A673 (cell line): ENCODE measurements around the gene CTNNA3.

ENCODE experiments used
- EZH2 ChIP-seq: fragments of 200-600 bp; sonication (generic); IDR thresholded peaks from 2 replicates; pipeline ENCODE4 v1.6.1; 2017; ENCODE audit warnings: borderline replicate concordance, low read depth, mild to moderate bottlenecking, mixed read lengths, antibody characterized with exemption, low read length; ENCODE audit not compliant: poor library complexity, severe bottlenecking
- TF ChIP-seq, protein P1 (sequence below): fragments of 300-800, 200-600 bp; sonication (generic); conservative IDR thresholded peaks from 2 replicates; pipeline ENCODE4 v1.5.1; 2017; ENCODE audit warnings: low read depth, mild to moderate bottlenecking, antibody characterized with exemption, low read length, moderate library complexity, mixed read lengths

DNA sequence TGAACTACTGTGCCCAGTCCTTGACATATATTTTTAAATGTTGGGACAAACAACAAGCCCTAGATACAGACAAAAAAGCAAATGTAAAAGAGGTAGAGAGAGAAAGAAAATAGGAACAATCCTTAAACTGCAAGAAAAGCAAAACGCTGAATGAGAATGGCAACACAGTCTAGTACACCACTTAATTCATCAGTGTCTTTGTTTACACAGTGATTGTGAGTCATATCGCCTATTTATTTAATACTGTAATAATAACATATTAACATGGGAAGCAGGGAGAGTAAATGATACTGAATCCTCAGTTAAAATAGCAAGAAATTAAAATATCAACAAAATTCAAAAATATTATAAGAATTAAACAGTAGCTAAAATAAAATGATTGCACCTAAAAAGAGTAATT is 780.0 kb downstream of the CTNNA3 start:
- TF ChIP-seq, protein P1, sequence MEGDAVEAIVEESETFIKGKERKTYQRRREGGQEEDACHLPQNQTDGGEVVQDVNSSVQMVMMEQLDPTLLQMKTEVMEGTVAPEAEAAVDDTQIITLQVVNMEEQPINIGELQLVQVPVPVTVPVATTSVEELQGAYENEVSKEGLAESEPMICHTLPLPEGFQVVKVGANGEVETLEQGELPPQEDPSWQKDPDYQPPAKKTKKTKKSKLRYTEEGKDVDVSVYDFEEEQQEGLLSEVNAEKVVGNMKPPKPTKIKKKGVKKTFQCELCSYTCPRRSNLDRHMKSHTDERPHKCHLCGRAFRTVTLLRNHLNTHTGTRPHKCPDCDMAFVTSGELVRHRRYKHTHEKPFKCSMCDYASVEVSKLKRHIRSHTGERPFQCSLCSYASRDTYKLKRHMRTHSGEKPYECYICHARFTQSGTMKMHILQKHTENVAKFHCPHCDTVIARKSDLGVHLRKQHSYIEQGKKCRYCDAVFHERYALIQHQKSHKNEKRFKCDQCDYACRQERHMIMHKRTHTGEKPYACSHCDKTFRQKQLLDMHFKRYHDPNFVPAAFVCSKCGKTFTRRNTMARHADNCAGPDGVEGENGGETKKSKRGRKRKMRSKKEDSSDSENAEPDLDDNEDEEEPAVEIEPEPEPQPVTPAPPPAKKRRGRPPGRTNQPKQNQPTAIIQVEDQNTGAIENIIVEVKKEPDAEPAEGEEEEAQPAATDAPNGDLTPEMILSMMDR, result no peak
- no peak for TF ChIP-seq EZH2
